ENCODE data around the gene BRWD1.

GRCh38 chr21:39217356-39218081 is 95.9 kb downstream of the BRWD1 start:
- TF ChIP-seq, protein P1, sequence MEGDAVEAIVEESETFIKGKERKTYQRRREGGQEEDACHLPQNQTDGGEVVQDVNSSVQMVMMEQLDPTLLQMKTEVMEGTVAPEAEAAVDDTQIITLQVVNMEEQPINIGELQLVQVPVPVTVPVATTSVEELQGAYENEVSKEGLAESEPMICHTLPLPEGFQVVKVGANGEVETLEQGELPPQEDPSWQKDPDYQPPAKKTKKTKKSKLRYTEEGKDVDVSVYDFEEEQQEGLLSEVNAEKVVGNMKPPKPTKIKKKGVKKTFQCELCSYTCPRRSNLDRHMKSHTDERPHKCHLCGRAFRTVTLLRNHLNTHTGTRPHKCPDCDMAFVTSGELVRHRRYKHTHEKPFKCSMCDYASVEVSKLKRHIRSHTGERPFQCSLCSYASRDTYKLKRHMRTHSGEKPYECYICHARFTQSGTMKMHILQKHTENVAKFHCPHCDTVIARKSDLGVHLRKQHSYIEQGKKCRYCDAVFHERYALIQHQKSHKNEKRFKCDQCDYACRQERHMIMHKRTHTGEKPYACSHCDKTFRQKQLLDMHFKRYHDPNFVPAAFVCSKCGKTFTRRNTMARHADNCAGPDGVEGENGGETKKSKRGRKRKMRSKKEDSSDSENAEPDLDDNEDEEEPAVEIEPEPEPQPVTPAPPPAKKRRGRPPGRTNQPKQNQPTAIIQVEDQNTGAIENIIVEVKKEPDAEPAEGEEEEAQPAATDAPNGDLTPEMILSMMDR (IDR thresholded peaks at IDR 0.05), result no peak
- TF ChIP-seq POLR2A (IDR thresholded peaks at IDR 0.05), result no peak
- no peak for TF ChIP-seq EP300 (IDR thresholded peaks at IDR 0.05)
